Muscle layer of colon (tissue), 2 donors: ENCODE data around the gene TINCR.
"Not testable (repeated sequence)": the region's sequence is repeated elsewhere in the genome, so short reads cannot be mapped to it uniquely, and the experiment has no call there.

Source experiments
- H3K27ac ChIP-seq: one replicate; pipeline ENCODE4 v1.7.0; 2013; ENCODE audit warnings: low read depth, mild to moderate bottlenecking, low read length, moderate library complexity
- H3K27me3 ChIP-seq, 2 donors: one replicate each; pipeline ENCODE4 v1.7.0; 2013; ENCODE audit warnings: low read length in 2 of 2, mild to moderate bottlenecking in 2 of 2; ENCODE audit not compliant: insufficient read depth in 2 of 2, control insufficient read depth in 1 of 2
- H3K36me3 ChIP-seq: one replicate; pipeline ENCODE4 v1.7.0; 2013; ENCODE audit warnings: mild to moderate bottlenecking, low read length; ENCODE audit not compliant: insufficient read depth
- H3K4me1 ChIP-seq: one replicate; pipeline ENCODE4 v1.7.0; 2013; ENCODE audit warnings: mild to moderate bottlenecking, low read length; ENCODE audit not compliant: insufficient read depth
- H3K4me3 ChIP-seq, 2 donors: one replicate each; pipeline ENCODE4 v1.7.0; 2013; ENCODE audit warnings: low read length in 2 of 2, low read depth in 1 of 2, mild to moderate bottlenecking in 1 of 2, moderate library complexity in 1 of 2
- H3K9ac ChIP-seq: one replicate; pipeline ENCODE4 v1.7.0; 2013; ENCODE audit warnings: low read length
- H3K9me3 ChIP-seq: one replicate; pipeline ENCODE4 v1.7.0; 2013; ENCODE audit warnings: mild to moderate bottlenecking, low read length
- donor health status: abdominal sarcoma.
- donor health status: Adenocarcinoma of cecum.

TINCR gene

DNA sequence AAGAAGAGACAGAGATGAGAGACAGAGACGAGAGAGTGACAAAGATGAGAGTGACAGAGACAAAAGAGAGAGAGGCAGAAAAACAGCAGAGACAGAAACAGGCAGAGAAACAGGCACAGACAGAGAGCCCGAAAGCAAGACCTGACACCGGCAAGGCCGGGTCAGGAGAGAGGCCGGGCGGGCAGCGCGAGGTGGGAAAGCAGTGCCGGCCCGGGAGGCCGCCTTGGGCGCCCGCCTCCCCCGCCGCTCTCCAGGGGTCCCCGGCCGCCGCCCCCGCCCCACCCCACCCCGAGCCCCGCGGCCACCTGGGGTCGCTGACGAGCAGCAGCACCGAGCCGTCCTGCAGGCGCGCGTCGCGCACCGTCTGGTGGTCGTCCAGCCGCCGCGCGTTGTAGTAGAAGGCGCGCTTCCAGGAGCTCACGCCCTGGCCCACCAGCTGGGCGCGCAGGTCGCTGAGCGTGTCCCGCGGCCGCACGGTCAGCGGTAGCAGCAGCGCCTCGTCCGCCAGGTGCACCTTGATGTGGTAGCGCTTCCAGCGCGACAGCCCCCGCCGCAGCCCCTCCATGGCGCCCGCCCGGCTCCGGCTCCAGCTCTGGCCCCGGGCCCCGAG is at the start of gene TINCR:
Gene TINCR, minus strand, starts transcription at position 594 of the 610 bp plus-strand sequence.
- Histone ChIP-seq H3K4me3 (no peak within 1 kb of the TSS), H3K36me3 (no peaks in the 10 kb centered on the region), H3K9me3 (no peaks in the 10 kb centered on the region), H3K4me1 (no peaks in the 10 kb centered on the region), H3K9ac (no peak within 1 kb of the TSS), H3K27me3 (peaks cover 17 to 36% of the 10 kb centered on the region in 2 donors), H3K27ac (no peak within 1 kb of the TSS)

GRCh38 chr19:5617080-5617479 is 49.3 kb upstream of the TINCR start:
- no peak overlapping the region for H3K4me3 ChIP-seq
- no peak overlapping the region for H3K9ac ChIP-seq
- peaks cover 17% of the 10 kb centered on the region for H3K4me1 ChIP-seq
- no peak overlapping the region for H3K27ac ChIP-seq
- peaks cover 78% of the 10 kb centered on the region for H3K36me3 ChIP-seq
- H3K27me3 ChIP-seq, result no peaks in the 10 kb centered on the region
- H3K9me3 ChIP-seq, result no peaks in the 10 kb centered on the region

DNA sequence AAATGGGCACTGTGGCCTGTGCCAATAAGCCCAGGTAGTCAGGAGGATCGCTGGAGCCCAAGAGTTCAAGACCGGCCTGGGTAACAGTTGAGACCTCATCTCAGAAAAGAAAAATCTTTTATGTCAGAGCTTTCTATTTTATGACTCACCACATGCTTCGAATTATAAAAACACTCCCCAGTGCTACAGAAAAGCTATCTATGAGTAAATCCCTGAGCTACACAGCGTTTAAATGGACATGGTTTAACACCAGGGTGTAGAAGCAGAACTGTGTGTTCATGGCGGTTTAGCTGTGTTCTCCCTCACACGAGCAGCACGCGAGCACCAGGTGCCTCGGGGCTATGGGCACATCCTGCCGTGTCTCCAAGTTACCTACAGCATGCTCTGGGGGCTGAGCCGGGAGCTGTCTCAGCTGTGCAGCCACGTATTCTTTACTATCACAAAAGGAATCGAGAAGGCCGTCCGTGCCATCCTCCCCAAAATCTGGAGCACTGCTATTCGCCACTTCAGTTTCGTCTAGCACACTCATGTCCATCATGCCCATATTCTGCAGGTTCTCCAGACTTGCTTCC is 48.1 kb upstream of the TINCR start:
- H3K36me3 ChIP-seq, result peaks cover 80% of the 10 kb centered on the region
- no peak overlapping the region for H3K27ac ChIP-seq
- H3K9ac ChIP-seq, result no peak overlapping the region
- no peaks in the 10 kb centered on the region for H3K27me3 ChIP-seq
- H3K9me3 ChIP-seq, result no peaks in the 10 kb centered on the region
- no peak overlapping the region for H3K4me3 ChIP-seq
- H3K4me1 ChIP-seq, result peaks cover 9% of the 10 kb centered on the region

DNA sequence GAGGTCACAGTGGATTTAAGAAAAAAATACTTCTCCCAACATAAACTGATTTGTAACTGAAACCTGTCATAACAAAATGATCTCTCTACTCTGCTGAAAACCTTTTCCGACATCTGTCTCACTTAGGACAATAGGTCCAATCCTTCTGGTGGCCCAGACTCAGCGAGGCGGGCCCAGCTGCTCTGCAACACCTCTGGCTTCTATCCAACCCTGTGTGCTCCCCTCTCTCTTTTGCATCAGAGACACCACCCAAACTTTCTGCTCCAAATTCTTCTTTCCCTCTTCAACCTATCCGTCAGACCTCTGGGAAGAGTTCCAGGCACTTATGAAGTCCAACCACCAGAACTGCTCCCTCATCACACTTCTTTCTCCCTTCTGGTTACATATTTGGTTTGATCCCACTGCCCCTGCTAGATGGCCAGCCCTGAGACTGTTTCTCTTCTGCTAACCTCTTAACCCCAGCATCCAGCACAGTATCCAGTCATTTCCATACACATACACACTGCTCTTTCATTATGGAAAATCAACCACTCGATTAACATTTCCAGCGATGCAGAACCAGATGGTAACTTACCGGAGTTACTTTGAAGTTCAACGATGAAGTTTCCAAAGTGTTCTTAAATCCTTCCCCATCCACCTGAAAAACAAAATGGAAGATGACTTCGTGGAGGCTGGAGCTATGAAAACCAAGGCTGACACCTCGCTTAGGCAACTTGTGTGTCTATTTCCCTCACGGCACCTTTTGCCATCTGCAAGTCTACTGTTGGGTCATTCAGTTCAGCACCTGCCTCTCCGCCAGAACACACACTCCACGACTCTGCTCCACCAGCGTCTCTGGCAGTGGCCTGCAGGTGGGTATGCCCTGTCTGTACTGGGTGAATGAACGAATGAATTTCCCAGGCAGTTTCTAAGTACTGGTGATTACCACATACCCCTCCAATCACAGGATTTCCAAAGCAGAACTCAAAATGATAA is 45.4 kb upstream of the TINCR start:
- Histone ChIP-seq H3K27me3 (no peaks in the 10 kb centered on the region), H3K4me3 (no peak overlapping the region), H3K36me3 (peaks cover 86% of the 10 kb centered on the region), H3K9ac (no peak overlapping the region), H3K9me3 (no peaks in the 10 kb centered on the region), H3K4me1 (no peaks in the 10 kb centered on the region), H3K27ac (no peak overlapping the region)

DNA sequence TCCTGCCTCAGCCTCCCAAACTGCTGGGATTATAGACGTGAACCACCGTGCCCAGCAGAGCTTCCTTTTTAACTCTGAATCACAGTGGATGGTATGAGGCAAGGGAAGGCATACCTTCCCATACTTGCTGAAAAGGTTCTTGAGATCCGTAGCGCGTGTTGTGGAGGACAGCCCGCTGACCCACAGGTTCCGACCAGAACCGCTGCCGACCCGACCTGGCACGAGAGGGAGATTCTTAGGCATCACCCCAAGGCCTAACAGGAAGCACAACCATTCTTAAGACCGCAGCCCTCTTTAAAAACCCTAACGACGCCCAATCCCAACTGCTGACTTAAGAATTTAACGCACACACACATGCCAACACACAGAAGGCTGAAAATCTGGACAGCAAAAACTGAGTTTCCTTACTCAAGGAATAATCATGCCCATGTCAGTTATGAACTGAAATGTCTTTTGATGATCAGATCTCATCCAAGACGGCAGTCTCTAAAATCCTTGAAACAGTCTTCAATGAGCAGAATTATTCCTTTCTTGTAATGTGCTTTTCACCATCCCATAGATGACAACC is 42.2 kb upstream of the TINCR start:
- Histone ChIP-seq H3K27me3 (no peaks in the 10 kb centered on the region), H3K36me3 (peaks cover 84% of the 10 kb centered on the region), H3K4me3 (no peak overlapping the region), H3K9ac (no peak overlapping the region), H3K9me3 (no peaks in the 10 kb centered on the region), H3K4me1 (no peaks in the 10 kb centered on the region), H3K27ac (no peak overlapping the region)

GRCh38 chr19:5608766-5609165 is 41.0 kb upstream of the TINCR start:
- not testable (repeated sequence) for H3K27ac ChIP-seq, H3K4me3 ChIP-seq, H3K4me1 ChIP-seq, H3K9ac ChIP-seq, H3K9me3 ChIP-seq, H3K27me3 ChIP-seq
- peaks cover 84% of the 10 kb centered on the region for H3K36me3 ChIP-seq

DNA sequence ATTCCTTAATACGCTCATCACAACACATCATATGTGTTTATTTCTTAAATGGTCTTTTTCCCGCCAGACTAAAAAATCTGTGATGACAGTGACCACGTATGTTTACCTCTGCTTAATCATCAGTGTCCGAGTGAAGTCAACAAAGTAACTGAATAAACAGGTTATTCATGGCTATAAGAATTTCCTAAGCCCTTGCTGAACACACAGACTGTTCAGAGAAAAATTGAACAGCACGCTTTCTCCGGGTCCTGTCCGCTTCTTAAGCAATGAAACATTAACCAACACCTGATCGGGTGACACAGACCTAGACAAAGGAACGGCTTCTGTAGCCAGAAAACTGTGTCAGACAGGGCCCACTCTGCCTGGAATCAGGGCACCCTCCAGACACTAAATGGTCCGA is 40.5 kb upstream of the TINCR start:
- Histone ChIP-seq H3K4me3 (no peak overlapping the region), H3K27ac (no peak overlapping the region), H3K9ac (no peak overlapping the region), H3K27me3 (no peaks in the 10 kb centered on the region), H3K9me3 (no peaks in the 10 kb centered on the region), H3K36me3 (peaks cover 84% of the 10 kb centered on the region), H3K4me1 (no peaks in the 10 kb centered on the region)

- Histone ChIP-seq H3K27ac (no peak overlapping the region), H3K36me3 (peaks cover 80% of the 10 kb centered on the region)
These were observed 39.8 kb upstream of the TINCR start for GRCh38 chr19:5607318-5608275.

DNA sequence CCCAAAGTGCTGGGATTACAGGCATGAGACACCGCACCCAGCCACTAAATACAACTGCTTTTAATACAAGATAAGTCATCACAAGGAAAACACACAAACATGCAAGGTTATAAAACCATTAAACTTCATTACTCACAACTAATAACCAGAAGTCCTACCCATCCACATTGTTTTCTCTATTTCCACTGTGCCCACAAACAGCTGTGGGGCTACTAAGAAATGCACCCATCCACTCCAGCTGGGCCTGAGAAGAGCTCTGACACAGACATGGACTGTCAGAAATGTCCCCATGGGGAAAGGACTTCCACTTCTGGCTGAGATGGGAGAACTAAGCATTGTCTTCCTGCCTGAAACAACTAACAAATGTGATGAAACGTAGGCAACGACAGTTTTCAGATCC is 37.6 kb upstream of the TINCR start:
- Histone ChIP-seq H3K9me3 (no peaks in the 10 kb centered on the region), H3K4me3 (no peak overlapping the region), H3K36me3 (peaks cover 76% of the 10 kb centered on the region), H3K9ac (no peak overlapping the region), H3K27me3 (no peaks in the 10 kb centered on the region), H3K27ac (no peak overlapping the region), H3K4me1 (no peaks in the 10 kb centered on the region)

More at GRCh38 chr19:5607318-5608275, 39.8 kb upstream of the TINCR start:
- Histone ChIP-seq H3K27me3 (no peaks in the 10 kb centered on the region), H3K4me3 (no peak overlapping the region), H3K9ac (no peak overlapping the region), H3K9me3 (no peaks in the 10 kb centered on the region), H3K4me1 (no peaks in the 10 kb centered on the region)

DNA sequence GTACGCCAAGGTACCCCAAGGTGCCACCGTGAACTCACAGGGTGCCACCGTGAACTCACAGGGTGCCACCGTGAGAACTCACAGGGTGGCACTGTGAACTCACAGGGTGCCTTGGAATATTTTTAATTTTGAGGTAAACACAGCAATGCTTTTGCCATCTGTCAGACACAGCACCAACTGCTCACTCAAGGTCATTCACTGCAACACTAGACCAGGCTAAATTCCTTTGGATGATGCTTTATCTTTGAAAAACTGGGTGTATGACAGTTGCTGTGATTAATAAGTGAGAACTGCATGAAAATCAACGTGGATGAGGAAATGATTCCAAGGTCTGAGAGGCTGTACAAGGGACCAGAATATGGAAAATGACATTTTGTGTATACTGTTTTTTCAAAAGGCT is 35.9 kb upstream of the TINCR start:
- Histone ChIP-seq H3K4me1 (no peaks in the 10 kb centered on the region), H3K36me3 (peaks cover 76% of the 10 kb centered on the region), H3K9me3 (no peaks in the 10 kb centered on the region), H3K9ac (no peak overlapping the region), H3K4me3 (no peak overlapping the region), H3K27ac (no peak overlapping the region), H3K27me3 (no peaks in the 10 kb centered on the region)
